Activated CD8-positive, alpha-beta T cell treated with anti-CD3 and anti-CD28 coated beads, Interleukin-2, amount 10 ng/mL, durations not matched to agents 7 days and 5 days (primary cell): ENCODE measurements around the gene CACNA1G. TPM values are rescaled to one million over a fixed set of nuclear protein-coding genes. Genes with fewer than 3 reads are reported as not detected.

ENCODE experiments used
- total RNA-seq, 2 experiments: library from RNA; stranded (reverse); gene quantifications; one replicate each; pipeline ENCODE4 v1.2.3, GENCODE V29; 2021

The CACNA1G gene
- total RNA-seq, 2 experiments from 2014 or later, result not detected

Other genes with a start within 250 kb of the CACNA1G start
- 10 to 100 TPM; 24.7 to 26.0 TPM for gene XYLT2, start 214.6 kb upstream of the CACNA1G start, total RNA-seq
- 10 to 100 TPM; 81.0 to 85.4 TPM for gene MRPL27, start 187.5 kb upstream of the CACNA1G start, total RNA-seq
- gene EME1, start 187.5 kb upstream of the CACNA1G start, total RNA-seq, result 10 to 100 TPM; 23.5 to 27.8 TPM
- 10 to 100 TPM; 77.7 to 77.9 TPM for gene LRRC59, start 163.2 kb upstream of the CACNA1G start, total RNA-seq
- 10 to 100 TPM; 33.1 to 33.4 TPM for gene ACSF2, start 134.5 kb upstream of the CACNA1G start, total RNA-seq
- not detected for gene CHAD, start 91.8 kb upstream of the CACNA1G start, total RNA-seq
- gene RSAD1, start 81.9 kb upstream of the CACNA1G start, total RNA-seq, result 10 to 100 TPM; 26.6 to 28.4 TPM
- 1 to 10 TPM; 7.7 to 9.3 TPM for gene MYCBPAP, start 52.3 kb upstream of the CACNA1G start, total RNA-seq
- gene EPN3, start 28.0 kb upstream of the CACNA1G start, total RNA-seq, result not detected
- gene SPATA20, start 13.5 kb upstream of the CACNA1G start, total RNA-seq, result 10 to 100 TPM; 23.9 to 27.3 TPM
- not detected for gene ABCC3, start 74.2 kb downstream of the CACNA1G start, total RNA-seq
- 10 to 100 TPM; 28.9 to 31.2 TPM for gene ANKRD40, start 147.2 kb downstream of the CACNA1G start, total RNA-seq
- 100 to 1,000 TPM; 112 to 116 TPM for gene LUC7L3, start 158.9 kb downstream of the CACNA1G start, total RNA-seq
- gene ANKRD40CL, start 206.8 kb downstream of the CACNA1G start, total RNA-seq, result not detected